HG02870 (cell line): ENCODE data around the gene TRIOBP.
A peak's percentile ranks its signal among the peaks of the same experiment; 100 is the strongest.

Source experiments
- ATAC-seq: cut with Tn5 transposase; IDR thresholded peaks from one replicate; pipeline ENCODE4 v1.9.1; 2021; ENCODE audit warnings: mild to moderate bottlenecking, moderate library complexity; ENCODE audit not compliant: unreplicated experiment

Gene TRIOBP

GRCh38 chr22:37726241-37726887 is 29.5 kb downstream of the TRIOBP start:
- ATAC-seq = no peak

- no peak for ATAC-seq
Measured at GRCh38 chr22:37728620-37729019, 31.8 kb downstream of the TRIOBP start.

- no peak for ATAC-seq
Measured at GRCh38 chr22:37731804-37732471, 35.1 kb downstream of the TRIOBP start.

GRCh38 chr22:37732699-37733607 is 36.1 kb downstream of the TRIOBP start:
- no peak for ATAC-seq

- no peak for ATAC-seq
Measured at GRCh38 chr22:37733625-37734401, 37.0 kb downstream of the TRIOBP start.

GRCh38 chr22:37734402-37734700 is 37.5 kb downstream of the TRIOBP start:
- ATAC-seq = no peak

- no peak for ATAC-seq
Measured at GRCh38 chr22:37734964-37735451, 38.2 kb downstream of the TRIOBP start.

- no peak for ATAC-seq
Measured at GRCh38 chr22:37739035-37739434, 42.2 kb downstream of the TRIOBP start.

GRCh38 chr22:37739611-37740049 is 42.8 kb downstream of the TRIOBP start:
- ATAC-seq = no peak

- no peak for ATAC-seq
Measured at GRCh38 chr22:37740455-37741311, 43.8 kb downstream of the TRIOBP start.

GRCh38 chr22:37741312-37741795 is 44.5 kb downstream of the TRIOBP start:
- no peak for ATAC-seq

- ATAC-seq = no peak
Measured at GRCh38 chr22:37742376-37743171, 45.7 kb downstream of the TRIOBP start.

- no peak for ATAC-seq
Measured at GRCh38 chr22:37744589-37744988, 47.7 kb downstream of the TRIOBP start.

- peak; percentile 57 for ATAC-seq
Measured at GRCh38 chr22:37745548-37746365, 48.9 kb downstream of the TRIOBP start.

GRCh38 chr22:37746366-37747079 is 49.7 kb downstream of the TRIOBP start:
- no peak for ATAC-seq

- no peak for ATAC-seq
Measured at GRCh38 chr22:37747080-37747714, 50.3 kb downstream of the TRIOBP start.

GRCh38 chr22:37747715-37748100 is 50.9 kb downstream of the TRIOBP start:
- ATAC-seq = no peak
